Measurements from ENCODE around the gene TNFRSF6B.
"Not testable (repeated sequence)": the region's sequence is repeated elsewhere in the genome, so short reads cannot be mapped to it uniquely, and the experiment has no call there.

TNFRSF6B gene

DNA sequence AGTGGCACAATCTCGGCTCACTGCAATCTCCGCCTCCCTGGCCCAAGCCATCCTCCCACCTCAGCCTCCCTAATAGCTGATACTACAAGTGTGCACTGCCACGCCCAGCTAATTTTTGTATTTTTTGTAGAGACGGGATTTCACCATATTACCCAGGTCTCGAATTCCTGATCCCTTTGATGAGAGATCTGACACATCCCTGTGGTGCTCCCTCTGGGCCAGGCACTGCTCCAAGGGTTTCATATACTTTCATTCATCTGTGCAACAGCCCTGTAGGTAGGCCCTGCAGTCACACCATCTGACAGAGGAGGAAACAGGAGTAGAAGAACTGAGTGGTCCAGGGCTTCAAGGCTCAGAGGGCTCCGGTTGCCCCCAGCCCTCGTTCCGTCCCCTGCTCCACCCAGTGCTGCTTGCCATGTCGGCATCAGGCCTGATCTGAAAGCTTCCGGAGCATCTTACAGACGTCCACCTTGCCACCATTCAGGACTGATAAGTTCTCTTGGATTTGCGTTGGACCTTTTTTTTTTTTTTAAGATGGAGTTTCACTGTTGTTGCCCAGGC is 14.7 kb downstream of the TNFRSF6B start:
- no peak for DNase-seq

DNA sequence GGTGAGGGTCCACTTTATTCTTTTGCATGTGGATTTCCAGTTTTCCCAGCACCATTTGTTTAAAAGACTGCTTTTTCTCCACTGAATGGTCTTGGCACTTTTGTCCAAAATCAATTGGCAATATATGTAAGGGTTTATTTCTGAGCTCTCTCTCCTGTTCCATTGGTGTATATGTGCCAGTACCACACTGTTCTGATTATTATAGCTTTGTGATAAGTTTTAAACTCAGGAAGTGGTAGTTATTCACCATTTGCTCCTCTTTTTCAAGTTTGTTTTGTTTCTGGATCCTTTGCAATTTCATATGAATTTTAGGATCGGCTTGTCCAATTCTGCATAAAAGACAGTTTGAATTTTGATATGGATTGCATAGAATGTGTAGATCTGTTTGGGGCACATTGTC is 15.7 kb downstream of the TNFRSF6B start:
- DNase-seq = no peak

DNA sequence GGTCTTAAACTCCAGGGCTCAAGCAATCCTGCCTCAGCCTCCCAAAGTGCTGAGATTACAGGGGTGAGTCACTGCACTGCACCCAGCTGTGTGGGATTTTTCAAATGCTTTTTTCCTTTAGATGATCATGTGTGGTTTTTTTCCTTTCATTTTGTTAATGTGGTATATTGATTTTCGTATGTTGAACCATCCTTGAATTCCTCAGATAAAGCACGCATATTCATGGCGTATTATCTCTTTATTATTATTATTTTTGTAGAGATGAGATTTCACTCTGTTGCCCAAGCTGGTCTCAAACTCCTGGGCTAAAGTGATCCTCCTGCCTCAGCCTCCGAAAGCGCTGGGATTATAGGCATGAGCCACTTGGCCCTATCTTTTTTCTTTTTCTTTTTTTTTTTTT is 18.4 kb downstream of the TNFRSF6B start:
- no peak for DNase-seq

DNA sequence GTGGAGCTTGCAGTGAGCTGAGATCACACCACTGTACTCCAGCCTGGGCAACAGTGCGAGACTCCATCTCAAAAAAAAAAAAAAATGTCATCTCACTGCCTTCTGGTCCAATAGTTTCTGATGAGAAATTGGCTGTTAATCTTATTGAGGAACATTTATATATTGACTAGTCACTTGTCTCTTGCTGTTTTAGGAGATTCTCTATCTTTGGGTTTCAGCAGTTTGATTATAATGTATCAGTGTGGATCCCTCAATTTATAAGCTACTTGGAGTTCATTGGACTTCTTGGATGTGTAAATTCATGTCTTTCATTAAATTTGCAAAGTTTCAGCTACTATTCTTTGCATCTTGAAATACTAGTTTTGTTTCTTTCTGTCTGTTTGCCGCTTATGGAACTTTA is 22.5 kb downstream of the TNFRSF6B start:
- no peak for DNase-seq

DNA sequence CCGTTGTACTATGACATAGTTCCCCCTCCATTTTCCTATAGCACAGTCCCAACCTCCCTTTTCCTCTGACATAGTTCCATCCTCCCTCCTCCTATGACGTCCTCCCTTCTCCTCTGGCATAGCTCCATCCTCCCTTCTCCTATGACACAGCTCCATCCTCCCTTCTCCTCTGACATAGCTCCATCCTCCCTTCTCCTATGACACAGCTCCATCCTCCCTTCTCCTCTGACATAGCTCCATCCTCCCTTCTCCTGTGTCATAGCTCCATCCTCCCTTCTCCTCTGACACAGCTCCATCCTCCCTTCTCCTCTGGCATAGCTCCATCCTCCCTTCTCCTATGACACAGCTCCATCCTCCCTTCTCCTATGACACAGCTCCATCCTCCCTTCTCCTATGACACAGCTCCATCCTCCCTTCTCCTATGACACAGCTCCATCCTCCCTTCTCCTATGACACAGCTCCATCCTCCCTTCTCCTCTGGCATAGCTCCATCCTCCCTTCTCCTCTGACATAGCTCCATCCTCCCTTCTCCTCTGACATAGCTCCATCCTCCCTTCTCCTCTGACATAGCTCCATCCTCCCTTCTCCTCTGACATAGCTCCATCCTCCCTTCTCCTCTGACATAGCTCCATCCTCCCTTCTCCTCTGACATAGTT is 26.6 kb downstream of the TNFRSF6B start:
- DNase-seq = not testable (repeated sequence)

DNA sequence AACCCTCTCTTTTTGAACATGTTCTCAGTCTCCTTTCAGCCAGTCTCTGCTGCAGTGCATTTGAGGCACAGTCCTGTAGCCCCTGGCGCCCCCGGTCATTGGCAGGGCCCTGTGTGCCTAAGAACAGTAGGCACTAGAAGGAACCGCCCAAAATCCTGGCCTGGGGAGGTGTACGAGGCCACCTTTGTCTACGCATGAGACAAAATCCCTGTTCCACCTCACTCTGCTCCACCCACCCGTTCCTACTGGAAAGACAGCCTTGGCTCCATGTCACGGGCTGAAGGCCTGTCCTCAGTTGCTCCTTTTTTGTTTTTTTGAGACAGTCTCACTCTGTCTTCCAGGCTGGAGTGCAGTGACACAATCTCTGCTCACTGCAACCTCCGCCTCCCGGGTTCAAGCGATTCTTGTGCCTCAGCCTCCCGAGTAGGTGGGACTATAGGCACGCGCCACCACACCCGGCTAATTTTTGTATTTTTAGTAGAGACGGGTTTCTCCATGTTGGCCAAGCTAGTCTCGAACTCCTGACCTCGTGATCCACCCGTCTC is 33.8 kb downstream of the TNFRSF6B start:
- DNase-seq = not testable (repeated sequence)

DNA sequence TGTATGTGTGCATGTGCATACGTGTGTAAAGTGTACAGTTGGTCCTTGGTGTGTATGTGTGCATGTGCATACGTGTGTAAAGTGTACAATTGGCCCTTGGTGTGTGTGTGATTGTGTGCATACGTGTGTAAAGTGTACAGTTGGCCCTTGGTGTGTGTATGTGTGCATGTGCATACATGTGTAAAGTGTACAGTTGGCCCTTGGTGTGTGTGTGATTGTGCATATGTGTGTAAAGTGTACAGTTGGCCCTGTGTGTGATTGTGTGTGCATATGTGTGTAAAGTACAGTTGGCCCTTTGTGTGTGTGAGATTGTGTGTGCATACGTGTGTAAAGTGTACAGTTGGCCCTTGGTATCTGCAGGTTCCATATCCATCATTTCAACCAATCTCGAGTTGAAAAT is 35.0 kb downstream of the TNFRSF6B start:
- no peak for DNase-seq

DNA sequence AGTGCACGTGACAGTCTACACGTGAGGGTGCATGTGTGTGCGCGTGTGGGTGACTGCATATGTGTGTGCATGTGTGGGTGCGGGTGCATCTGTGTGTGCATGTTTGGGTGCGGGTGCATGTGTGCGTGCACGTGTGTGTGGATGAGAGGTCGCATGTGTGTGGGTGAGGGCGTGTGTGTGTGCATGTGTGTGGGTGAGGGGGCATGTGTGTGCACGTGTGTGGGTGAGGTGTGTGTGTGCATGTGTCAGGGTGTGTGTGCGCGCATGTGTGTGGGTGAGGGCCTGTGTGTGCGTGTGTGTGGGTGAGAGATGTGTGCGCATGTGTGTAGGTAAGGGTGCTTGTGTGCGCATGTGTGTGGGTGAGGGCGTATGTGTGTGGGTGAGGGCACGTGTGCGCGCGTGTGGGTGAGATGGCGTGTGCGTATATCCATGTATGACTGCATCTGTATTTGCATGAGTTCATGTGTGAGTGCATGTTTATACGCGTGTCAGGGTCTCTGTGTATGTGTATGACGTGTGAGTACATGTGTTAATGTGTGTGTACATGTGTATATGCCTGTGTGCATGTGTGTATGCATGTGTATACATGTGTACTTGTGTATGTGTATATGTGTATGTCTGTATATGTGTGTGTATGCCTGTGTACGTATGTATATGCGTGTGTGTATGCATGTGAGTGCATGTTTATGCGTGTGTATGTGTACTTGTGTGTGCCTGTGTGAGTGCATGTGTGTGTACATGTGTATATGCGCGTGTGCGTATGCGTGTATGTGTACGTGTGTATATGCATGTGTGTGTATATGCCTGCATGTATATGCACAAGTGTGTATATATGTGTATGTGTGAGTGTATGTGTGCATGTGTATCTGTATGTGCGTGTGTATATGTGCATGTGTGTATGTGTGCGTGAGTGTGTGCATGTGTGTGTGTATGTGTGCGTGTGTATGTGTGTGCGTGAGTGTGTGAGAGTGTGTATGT is 36.0 kb downstream of the TNFRSF6B start:
- no peak for DNase-seq

DNA sequence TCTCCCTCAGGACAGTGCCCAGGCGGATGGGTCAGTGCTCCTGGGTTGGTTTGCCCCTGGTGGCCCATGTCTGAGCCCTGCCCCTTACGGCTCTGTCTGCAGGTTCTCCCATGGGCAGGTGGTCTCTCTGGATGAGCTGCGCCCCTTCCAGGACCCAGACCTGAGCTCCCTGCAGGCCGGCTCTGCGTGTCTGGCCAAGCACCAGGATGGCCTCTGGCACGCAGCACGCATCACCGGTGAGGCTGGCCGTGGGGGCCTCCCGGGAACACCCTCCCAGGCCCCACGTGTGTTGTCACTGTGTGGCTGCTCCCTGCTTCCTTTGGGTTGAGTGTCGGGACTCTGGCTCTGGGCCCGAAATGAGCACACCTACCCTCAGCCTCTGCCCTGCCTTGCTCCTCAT is 36.7 kb downstream of the TNFRSF6B start:
- DNase-seq = no peak

DNA sequence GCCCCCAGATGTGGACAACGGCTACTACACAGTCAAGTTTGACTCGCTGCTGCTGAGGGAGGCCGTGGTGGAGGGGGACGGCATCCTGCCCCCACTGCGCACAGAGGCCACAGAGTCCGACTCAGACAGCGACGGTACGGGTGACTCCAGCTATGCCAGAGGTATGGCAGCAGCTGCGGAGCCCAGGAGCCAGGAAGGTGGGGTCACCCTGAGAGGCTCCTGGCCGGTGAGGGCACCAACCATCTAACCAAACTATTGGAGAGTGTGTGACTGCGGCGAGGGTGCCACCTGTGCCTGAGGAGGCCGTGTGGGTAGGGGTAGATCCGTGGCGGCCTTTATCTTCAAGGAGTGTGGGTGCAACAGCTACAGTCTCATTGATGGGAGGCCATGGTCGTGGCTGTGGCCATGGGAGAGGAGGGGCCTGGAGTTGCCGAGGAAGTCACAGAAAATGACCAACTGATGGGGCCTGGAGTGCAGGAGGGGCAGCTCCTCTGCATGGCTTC is 37.2 kb downstream of the TNFRSF6B start:
- no peak for DNase-seq

DNA sequence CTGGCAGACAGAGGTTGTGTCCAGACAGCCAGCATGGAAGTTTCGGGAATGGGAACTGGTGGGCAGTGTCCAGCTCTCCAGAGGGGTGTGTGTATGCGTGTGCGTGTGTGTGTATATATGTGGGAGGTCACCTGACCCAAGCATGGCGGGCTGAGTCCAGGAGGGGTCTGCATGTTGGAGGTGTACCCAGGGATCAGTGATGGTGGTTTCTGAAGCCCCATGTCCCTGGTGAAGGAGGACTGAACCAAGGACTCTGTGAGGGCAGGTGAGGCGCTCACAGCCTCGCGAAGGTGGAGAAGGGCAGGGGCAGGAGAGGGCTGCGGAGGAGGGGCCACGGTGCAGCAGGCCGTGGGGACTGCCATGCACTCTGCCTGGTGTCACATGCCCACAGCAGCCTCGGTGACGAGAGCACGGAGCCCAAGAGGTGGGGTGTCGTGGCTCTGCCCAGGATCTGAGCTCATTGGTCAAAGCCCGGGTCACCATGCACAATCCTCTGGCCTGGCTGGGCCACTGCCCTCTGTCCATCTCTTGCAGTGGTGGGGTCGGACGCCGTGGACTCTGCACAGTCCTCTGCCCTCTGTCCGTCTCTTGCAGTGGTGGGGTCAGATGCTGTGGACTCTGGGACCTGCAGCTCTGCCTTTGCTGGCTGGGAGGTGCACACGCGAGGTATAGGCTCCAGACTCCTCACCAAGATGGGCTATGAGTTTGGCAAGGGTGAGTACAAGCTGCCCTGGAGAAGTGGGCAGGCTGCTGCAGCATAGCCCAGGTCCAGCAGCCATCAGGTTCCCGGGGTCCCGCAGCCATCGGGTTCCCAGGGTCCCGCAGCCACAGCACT is 37.9 kb downstream of the TNFRSF6B start:
- DNase-seq = no peak

DNA sequence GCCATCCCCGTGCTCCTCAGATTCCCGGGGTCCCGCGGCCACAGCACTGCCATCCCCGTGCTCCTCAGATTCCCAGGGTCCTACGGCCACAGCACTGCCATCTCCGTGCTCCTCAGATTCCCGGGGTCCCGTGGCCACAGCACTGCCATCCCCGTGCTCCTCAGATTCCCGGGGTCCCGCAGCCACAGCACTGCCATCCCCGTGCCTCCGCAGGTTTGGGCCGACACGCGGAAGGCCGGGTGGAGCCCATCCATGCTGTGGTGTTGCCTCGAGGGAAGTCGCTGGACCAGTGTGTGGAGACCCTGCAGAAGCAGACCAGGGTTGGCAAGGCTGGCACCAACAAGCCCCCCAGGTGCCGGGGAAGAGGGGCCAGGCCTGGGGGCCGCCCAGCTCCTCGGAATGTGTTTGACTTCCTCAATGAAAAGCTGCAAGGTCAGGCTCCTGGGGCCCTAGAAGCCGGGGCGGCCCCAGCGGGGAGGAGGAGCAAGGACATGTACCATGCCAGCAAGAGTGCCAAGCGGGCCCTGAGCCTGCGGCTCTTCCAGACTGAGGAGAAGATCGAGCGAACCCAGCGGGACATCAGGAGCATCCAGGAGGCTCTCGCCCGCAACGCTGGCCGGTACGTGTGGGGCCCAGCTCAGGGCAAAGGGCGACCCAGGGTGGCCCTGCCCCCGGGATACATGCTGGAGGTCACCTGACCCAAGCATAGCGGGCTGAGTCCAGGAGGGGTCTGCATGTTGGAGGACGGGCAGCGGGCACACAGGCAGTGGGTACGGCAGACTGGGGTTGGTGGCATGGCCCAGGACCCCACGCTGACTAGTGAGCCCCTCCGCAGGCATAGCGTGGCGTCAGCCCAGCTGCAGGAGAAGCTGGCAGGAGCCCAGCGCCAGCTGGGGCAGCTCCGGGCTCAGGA is 38.8 kb downstream of the TNFRSF6B start:
- no peak for DNase-seq

DNA sequence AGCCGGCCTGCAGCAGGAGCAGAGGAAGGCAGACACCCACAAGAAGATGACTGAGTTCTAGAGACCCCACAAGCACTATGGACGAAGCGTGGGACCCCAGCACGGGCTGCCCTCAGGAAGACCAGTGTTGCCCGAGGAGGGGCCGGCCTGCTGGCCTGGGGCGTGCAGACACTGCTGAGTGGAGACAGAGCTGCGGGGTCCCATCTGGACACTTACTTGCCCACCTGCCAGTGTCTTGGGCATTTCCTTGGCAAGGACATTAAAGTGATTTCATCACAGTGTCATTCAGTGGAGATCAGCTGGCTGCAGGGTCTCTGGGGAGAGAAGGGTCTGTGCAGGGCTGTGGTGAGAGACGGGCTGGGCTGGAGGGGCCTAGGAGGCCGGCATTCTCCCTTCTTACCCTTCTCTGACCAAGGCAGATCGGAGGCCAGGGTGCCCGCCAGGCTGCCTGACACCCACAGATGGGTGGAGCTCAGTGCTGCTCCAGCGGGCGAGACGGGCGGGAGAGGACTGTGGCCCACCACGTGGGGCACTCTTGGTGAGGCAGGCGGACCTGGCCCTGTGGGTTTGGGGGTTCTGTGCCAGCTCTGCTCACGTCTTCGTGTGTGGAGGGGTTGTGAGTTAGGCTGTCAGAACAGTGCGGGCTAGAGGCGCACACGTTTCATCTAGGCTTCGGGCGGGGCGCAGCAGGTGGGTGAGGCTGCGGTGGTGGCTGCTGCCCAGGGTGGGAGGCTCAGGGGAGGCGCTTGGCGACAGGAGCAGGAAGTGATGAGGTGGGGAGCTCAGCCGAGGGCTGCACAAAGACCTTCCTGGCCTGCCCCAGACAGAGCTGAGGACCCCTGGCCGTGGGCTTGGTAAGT is 39.6 kb downstream of the TNFRSF6B start, which contains the start of gene LIME1:
LIME1 (plus strand) TSS at position 806 of the 860 bp plus-strand sequence. CDS start 886 bp downstream, outside the sequence.
- peak; percentile 76 to 86 for DNase-seq

DNA sequence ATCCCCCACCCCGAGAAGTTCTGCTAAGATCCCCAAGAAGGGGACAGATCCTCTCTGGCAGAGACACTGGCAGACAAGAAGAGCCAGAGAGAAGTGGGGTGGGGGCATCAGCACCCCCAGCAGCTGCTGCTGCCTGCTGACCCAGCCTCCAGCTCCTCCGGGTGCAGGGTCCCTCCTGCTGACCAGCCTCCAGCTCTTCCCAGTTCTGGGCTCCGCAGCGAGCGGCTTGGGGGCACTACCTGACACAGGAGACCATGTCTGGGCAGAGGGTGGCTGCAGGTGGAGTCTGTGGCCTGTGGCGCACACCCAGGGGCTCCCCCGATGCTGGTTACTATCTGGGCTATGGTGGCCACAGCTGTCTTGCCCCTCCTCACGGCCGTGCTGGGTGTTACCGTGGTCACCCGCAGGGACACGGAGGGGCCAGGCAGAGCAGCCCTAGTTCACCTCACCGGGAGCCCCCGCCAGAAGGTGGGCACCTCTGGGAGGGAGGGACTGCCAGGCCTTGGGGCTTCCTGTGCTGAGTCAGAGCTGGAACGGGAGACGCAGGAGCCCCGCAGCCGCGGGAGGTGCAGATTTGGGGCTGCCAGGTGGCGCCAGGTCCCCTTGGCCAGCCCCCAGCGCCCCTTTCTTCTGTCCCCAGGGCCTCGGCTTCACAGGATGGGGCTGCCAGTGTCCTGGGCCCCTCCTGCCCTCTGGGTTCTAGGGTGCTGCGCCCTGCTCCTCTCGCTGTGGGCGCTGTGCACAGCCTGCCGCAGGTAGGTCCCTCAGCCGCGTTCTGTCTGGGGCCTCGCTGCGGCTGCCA is 40.6 kb downstream of the TNFRSF6B start:
- peak in 1 of 2 donors; percentile 55 for DNase-seq

DNA sequence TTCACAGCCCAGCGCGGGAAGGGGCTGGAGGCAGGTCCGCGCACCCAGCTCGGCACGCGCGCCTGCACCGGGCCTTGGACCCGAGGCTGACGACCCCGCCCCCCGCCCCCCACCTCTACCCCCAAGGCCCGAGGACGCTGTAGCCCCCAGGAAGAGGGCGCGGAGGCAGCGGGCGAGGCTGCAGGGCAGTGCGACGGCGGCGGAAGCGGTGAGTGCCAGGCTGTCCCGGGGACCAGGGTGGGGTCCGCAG is 41.2 kb downstream of the TNFRSF6B start:
- DNase-seq = no peak

DNA sequence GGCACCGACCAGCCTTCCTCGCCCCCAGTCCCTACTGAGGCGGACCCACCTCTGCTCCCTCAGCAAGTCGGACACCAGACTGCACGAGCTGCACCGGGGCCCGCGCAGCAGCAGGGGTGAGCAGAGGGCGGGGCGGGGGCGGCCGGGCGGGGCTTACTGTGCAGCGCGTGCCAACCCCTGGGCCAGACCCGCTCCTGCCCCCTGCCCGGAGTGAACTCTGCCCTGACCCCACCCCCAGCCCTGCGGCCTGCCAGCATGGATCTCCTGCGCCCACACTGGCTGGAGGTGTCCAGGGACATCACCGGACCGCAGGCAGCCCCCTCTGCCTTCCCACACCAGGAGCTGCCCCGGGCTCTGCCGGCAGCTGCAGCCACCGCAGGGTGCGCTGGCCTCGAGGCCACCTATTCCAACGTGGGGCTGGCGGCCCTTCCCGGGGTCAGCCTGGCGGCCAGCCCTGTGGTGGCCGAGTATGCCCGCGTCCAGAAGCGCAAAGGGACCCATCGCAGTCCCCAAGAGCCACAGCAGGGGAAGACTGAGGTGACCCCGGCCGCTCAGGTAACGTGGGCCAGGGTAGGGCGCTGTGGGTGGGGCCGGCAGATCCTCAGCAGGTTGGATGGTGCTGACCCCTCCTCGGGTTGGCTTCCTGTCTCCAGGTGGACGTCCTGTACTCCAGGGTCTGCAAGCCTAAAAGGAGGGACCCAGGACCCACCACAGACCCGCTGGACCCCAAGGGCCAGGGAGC is 41.7 kb downstream of the TNFRSF6B start:
- peak in 1 of 2 donors; percentile 34 for DNase-seq

DNA sequence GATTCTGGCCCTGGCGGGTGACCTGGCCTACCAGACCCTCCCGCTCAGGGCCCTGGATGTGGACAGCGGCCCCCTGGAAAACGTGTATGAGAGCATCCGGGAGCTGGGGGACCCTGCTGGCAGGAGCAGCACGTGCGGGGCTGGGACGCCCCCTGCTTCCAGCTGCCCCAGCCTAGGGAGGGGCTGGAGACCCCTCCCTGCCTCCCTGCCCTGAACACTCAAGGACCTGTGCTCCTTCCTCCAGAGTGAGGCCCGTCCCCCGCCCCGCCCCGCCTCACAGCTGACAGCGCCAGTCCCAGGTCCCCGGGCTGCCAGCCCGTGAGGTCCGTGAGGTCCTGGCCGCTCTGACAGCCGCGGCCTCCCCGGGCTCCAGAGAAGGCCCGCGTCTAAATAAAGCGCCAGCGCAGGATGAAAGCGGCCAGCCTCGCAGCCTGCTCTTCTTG is 42.3 kb downstream of the TNFRSF6B start:
- peak in 1 of 2 donors; percentile 50 for DNase-seq

Measured in CD4-positive, alpha-beta T cell treated with Interferon alpha-2 for 1 hour (primary cell).